ENCODE results near the gene MEA1. TPM values are rescaled to one million over a fixed set of nuclear protein-coding genes. Genes with fewer than 3 reads are reported as not detected.

Gene MEA1
- total and polyA plus RNA-seq, 7 donors: 20.3 to 95.2 (median 27.5) TPM

DNA sequence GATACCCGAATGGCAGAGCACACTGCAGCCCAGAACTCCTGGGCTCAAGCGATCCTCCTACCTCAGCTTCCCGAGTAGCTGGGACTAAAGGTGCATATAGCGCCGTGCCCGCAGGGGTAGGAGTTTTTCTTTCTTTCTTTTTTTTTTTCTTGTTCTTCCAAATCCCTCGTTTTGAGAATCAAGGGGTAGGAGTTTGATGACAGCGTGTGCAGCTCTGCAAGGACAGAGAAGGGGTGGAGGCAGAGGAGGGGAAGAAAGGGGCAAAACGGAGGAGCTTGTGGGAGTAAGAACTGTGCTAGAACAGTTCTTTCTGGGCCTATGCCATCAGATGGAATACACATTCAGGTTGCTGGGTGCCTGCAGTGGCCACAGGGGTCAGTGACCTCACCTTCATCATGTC lies 23.0 kb upstream of the MEA1 start:
- Histone ChIP-seq H3K36me3 (ENCODE audit: insufficient read depth in 1 of 2, low read depth in 1 of 2) (peaks cover 4 to 58% of the 10 kb centered on the region in 2 donors), H3K4me1 (peaks cover 24% of the 10 kb centered on the region), H3K4me3 (no peak overlapping the region), H3K27ac (peak overlapping the region; percentile 7), H3K27me3 (ENCODE audit: insufficient read depth in 3 of 3, low read length in 2 of 3) (no peaks in the 10 kb centered on the region), H3K9me3 (no peaks in the 10 kb centered on the region)
- TF ChIP-seq, protein P1, sequence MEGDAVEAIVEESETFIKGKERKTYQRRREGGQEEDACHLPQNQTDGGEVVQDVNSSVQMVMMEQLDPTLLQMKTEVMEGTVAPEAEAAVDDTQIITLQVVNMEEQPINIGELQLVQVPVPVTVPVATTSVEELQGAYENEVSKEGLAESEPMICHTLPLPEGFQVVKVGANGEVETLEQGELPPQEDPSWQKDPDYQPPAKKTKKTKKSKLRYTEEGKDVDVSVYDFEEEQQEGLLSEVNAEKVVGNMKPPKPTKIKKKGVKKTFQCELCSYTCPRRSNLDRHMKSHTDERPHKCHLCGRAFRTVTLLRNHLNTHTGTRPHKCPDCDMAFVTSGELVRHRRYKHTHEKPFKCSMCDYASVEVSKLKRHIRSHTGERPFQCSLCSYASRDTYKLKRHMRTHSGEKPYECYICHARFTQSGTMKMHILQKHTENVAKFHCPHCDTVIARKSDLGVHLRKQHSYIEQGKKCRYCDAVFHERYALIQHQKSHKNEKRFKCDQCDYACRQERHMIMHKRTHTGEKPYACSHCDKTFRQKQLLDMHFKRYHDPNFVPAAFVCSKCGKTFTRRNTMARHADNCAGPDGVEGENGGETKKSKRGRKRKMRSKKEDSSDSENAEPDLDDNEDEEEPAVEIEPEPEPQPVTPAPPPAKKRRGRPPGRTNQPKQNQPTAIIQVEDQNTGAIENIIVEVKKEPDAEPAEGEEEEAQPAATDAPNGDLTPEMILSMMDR (IDR thresholded peaks at IDR 0.05): no peak
- ATAC-seq: no peak
- 83 to 93% (median 88%) methylated on average over 9 of the region's 9 CpGs for WGBS, 3 donors
- intact Hi-C loops (cut with DNase I): loop anchor here in 1 of 2 donors (2.0 kb wide), 1 partner anchor 16 kb away; the partner anchor contains the start of gene CUL7
- no peak for DNase-seq

DNA sequence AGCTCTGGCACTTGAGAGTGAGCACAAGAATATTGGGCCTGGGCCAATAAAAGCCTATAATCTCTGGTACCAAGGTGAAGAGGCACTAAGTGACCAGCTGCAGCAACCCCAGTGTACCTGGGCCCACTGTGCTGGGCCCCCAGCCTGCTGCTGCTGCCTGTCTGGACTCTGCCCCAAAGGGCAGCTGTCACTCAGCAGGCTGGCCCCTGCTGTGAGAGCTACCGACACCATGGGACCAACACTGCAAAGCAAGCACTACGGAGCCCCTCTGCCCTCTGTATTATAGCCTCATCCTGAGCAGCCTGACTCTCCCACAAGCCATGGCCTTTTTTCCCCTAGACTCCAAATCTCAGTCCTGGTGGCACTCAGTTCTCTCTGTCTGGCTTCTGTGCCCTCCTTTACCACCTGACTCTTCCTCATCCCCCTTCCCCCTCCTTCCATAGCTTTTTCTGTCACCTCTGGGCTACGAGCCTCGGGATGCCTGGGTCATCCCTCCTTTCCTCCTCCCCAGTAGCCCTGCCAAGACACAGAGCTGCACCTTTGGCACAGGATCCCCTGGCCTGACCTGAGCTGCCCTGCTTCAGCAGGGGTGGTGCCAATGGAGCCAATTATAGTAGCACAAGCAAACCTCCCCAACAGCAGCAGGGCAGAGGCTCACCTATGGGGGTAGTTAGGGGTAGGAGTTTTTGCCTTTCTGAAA lies 21.9 kb upstream of the MEA1 start:
- peaks cover 4 to 61% of the 10 kb centered on the region in 2 donors for H3K36me3 ChIP-seq (ENCODE audit: insufficient read depth in 1 of 2, low read depth in 1 of 2)
- no peaks in the 10 kb centered on the region for H3K27me3 ChIP-seq (ENCODE audit: insufficient read depth in 3 of 3, low read length in 2 of 3)
- H3K4me3 ChIP-seq: no peak overlapping the region
- ATAC-seq (peak; percentile 96 to 98 (median 98)), DNase-seq (peak; percentile 71 to 93)
- peaks cover 24% of the 10 kb centered on the region for H3K4me1 ChIP-seq
- 25 to 39% (median 28%) methylated on average over 4 of the region's 4 CpGs for WGBS, 3 donors
- peak overlapping the region; percentile 81 for H3K27ac ChIP-seq
- TF ChIP-seq, protein P1 (IDR thresholded peaks at IDR 0.05): no peak
- intact Hi-C loops (cut with DNase I): loop anchor here in 1 of 2 donors (2.0 kb wide), 1 partner anchor 17 kb away; the partner anchor contains the start of gene CUL7
- no peaks in the 10 kb centered on the region for H3K9me3 ChIP-seq

DNA sequence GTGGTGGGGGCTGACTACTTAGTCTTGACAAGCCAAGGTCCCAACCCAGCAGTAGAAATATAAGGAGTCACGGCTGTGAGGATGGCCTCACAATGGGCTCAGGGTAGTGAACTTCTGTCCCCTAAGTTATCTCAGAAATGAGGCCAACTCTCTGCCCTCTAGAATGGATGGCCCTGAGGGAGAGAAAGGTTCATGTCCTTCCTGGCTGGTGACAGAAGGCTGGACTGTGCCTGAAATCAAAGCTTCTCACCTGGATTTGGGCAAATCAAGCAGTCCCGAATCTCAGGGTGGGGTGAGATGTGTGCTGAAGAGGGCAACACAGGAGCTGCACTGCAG lies 20.4 kb upstream of the MEA1 start:
- TF ChIP-seq, protein P1 (IDR thresholded peaks at IDR 0.05): no peak
- peaks cover 14 to 65% of the 10 kb centered on the region in 2 donors for H3K36me3 ChIP-seq (ENCODE audit: insufficient read depth in 1 of 2, low read depth in 1 of 2)
- H3K4me3 ChIP-seq: no peak overlapping the region
- no peak overlapping the region for H3K27ac ChIP-seq
- H3K4me1 ChIP-seq: peaks cover 24% of the 10 kb centered on the region
- no peak for ATAC-seq
- 72 to 85% (median 75%) methylated on average over 2 of the region's 2 CpGs for WGBS, 3 donors
- no peaks in the 10 kb centered on the region for H3K9me3 ChIP-seq
- DNase-seq: no peak
- no peaks in the 10 kb centered on the region for H3K27me3 ChIP-seq (ENCODE audit: insufficient read depth in 3 of 3, low read length in 2 of 3)
- intact Hi-C loops (cut with DNase I): no loop called here

DNA sequence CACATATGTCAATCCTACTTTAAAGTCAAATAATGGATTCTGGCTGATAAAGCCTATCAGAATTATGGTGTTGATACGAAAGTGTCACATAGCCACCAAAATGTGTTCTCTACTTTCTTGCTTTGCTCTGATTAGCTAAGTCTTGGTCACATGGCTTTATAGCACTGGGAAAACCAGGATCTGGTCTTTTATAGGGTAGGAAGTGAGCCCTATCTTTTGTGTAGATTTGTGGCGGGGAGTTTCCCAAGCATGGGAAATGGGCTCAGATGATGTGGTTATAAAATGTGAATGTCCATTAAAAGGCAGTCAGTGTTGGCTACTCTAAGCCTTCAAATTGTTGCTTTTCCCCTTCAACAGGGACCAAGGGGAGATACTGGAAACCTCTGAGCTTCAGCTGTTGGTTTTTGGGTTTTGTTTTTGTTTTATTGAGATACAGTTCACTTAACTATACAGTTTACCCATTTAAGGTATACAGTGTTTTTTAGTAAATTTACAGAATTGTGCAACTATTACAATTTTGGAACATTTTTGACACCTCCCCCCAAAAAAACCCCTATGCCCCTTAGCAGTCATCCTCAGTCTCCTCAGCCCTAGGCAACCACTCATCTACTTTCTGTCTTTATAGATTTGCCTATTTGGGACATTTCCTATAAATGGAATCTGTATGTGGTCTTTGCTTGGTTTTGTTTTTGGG lies 19.9 kb upstream of the MEA1 start:
- 91 to 96% (median 94%) methylated on average over 2 of the region's 2 CpGs for whole genome bisulfite sequencing, 3 donors
- intact Hi-C loops (cut with DNase I): no loop called here
- Histone ChIP-seq H3K27ac (no peak overlapping the region), H3K9me3 (no peaks in the 10 kb centered on the region), H3K4me1 (peaks cover 24% of the 10 kb centered on the region), H3K4me3 (no peak overlapping the region), H3K27me3 (ENCODE audit: insufficient read depth in 3 of 3, low read length in 2 of 3) (no peaks in the 10 kb centered on the region), H3K36me3 (ENCODE audit: insufficient read depth in 1 of 2, low read depth in 1 of 2) (peaks cover 18 to 67% of the 10 kb centered on the region in 2 donors)
- no peak for DNase-seq
- no peak for ATAC-seq
- TF ChIP-seq, protein P1 (IDR thresholded peaks at IDR 0.05): no peak

Measured in psoas muscle (tissue), 8 donors.